ENCODE measurements around the gene ABCG1.
A peak's percentile ranks its signal among the peaks of the same experiment; 100 is the strongest.

ABCG1 gene

GRCh38 chr21:42191064-42191463 is 27.9 kb upstream of the ABCG1 start:
- no peak for DNase-seq (ENCODE audit: low read depth, low spot score)
- no peak overlapping the region for H3K27ac ChIP-seq

- H3K27ac ChIP-seq, result peak overlapping the region; percentile 51
- no peak for DNase-seq (ENCODE audit: low read depth, low spot score)
Measured at GRCh38 chr21:42191696-42192595, 27.0 kb upstream of the ABCG1 start.

GRCh38 chr21:42193131-42193671 is 25.7 kb upstream of the ABCG1 start:
- peak overlapping the region; percentile 51 for H3K27ac ChIP-seq
- no peak for DNase-seq (ENCODE audit: low read depth, low spot score)

GRCh38 chr21:42193721-42194120 is 25.2 kb upstream of the ABCG1 start:
- no peak for DNase-seq (ENCODE audit: low read depth, low spot score)
- H3K27ac ChIP-seq, result peak overlapping the region; percentile 51

DNA sequence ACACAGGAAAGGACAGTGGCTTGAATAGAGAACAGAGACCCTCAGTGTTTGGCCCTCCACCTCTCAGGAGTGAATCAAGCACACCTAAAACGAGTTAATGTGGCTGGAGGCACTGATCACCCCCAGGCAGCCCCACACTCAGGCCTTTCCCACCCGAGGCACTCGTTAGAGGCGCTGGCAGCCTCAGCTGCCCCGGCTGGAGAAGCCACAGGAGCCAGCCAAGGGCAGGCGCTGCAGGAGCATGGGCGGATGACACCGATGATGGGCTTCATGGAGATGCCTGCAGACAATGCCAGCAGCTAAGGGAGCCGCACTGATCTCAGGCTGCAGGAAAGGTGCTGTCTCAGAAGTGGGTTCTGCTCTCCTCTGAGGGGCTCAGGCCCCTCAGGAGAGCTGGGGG is 24.1 kb upstream of the ABCG1 start:
- H3K27ac ChIP-seq, result peak overlapping the region; percentile 11
- no peak for DNase-seq (ENCODE audit: low read depth, low spot score)

DNA sequence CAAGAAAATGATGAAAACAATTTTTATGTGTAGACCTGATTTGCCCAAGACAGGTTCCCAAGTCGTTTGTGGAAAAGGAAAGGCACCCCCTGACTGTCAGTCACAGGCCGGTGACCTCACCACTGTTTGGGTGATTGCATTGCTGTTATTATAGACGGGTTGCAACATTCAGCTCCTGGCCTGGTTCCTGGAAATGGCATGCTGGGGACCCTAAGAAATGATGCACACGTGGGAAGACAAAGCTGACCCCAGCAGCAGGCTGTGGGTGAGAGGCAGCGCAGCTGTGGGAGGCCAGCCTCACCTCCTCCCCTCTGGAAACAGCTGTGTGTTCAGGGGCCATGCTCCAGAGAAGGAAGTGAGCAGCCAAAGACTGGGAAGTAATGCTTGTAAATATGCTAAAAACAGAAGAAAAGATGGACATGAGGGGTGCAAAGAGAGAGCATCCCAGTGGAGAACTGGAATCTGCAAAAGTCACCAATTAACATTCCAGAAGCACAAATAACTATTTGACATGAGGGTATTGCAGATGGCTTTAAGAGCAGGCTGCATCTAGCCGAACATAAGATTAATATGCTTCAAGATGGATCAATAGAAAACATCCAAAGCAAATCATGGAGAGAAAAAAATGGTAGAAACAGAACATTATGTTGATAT is 23.4 kb upstream of the ABCG1 start:
- H3K27ac ChIP-seq, result peak overlapping the region; percentile 11
- DNase-seq (ENCODE audit: low read depth, low spot score), result no peak

DNA sequence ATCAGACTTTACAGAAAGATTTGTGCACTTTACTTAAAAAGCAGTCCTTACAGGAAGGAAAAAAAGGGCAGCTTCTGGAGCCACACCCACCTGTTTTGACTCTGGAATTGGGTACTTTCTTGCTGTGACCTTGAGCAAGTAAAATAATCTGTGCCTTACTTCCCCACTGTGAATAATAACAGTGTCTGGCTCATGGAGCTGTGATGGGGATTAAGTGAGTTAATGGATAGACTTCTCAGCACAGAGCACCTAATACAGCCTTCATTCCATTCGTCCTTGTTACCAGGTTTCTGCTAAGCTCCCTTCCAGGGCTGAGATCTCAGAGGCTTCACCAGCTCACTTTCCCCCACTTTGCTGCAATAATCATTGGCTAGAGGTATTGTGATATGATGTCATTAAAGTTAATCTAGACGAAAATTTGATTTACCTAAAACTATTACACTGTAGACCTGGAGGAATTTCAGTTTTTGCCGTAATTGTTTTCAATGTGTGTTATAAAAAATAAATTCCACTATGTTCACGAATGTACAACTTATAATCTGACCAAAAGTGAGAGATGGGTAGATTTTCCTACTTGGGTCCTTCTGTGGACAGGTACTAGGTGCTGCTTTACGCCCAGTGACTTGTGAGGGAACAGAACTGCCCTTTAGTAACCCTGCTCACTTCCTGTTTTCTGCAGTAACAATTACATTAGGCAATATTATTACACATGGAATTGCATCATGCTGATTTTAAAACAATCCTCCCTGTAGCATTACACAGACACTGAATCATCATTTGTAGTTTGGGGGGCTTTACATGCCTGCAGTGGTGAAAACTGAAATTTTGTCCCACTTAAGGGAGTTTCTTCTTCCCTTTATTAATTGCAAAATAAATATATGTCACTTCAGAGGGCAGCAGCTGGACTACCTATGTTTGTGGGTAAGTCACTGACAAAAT is 19.7 kb upstream of the ABCG1 start:
- DNase-seq (ENCODE audit: low read depth, low spot score), result peak; percentile 43
- H3K27ac ChIP-seq, result peak overlapping the region; percentile 84

DNA sequence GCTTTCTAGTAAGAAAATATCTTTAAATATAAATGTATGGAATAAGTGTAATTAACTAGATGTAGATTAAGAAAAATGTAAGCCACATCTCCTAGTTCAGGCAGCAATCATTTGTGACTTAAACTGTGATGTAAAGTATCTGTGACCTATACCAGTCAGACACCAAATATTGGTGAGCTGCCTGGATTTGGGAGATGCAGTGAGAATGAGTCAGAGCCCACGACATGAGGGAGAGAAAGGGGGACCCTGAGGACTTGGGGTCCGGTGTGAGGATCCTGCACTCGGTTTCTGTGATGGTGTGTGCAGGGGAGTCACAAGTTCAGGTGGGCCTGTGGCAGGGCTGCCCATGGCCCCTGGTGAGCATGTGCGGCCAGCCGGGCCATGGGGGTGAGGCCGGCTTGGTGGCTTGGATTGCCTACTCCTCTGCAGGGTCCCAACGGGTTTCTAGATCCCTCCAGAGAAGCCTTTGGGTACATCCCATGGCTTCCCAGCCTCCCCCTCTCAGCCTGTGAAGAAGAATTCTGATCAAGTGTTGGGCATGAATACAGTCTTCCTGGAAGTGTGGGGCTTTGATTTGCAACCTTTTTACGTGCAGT is 19.0 kb upstream of the ABCG1 start:
- DNase-seq (ENCODE audit: low read depth, low spot score), result no peak
- H3K27ac ChIP-seq, result peak overlapping the region; percentile 84

DNA sequence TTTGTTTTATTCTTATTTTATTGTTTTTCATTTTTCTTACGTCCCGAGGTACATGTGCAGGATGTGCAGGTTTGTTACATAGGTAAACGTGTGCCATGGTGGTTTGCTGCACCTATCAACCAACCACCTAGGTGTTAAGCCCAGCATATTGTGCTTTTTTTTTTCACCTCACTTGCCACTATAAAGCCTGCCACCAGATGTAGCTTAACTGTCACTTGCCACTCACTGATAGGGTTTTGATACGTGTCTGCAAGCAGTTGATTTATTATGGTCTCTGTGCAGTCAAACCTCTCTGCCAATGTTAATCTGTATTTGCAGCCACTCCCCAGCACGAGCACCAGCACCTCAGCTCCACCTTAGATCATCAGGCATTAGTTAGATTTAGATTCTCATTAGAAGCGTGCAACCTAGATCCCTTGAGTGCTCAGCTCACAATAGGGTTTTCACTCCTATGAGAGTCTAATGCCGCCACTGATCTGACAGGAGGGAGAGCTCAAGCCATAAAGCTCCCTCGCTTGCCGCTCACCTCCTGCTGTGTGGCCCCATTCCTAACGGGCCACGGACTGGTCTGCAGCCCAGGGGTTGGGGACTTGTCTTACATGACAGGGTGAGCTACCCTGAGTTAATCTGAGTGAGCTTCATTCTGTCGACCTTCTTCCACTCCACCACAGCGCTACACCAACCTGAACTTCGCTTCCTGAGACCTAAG is 17.9 kb upstream of the ABCG1 start:
- H3K27ac ChIP-seq, result peak overlapping the region; percentile 19
- no peak for DNase-seq (ENCODE audit: low read depth, low spot score)

- DNase-seq (ENCODE audit: low read depth, low spot score), result peak; percentile 29
- H3K27ac ChIP-seq, result peak overlapping the region; percentile 19
Measured at GRCh38 chr21:42201615-42202161, 17.3 kb upstream of the ABCG1 start.

DNA sequence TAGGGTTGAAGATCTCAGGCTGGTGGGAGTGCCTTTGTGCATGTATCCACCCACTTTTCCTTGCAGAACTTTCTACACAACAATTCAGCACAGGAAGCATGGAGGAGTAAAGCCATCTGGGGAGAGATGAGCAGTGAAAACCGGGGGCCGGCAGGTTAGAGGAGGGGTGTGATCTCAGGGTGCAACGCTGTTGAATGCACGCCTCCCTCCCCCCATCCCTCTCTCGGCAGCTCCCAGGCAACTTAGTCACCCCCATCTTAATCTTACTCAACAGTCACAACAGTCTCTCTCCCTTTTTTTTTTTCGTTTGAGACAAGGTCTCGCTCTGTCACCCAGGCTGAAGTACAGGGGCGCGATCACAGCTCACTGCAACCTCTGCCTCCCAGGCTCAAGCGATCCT is 16.6 kb upstream of the ABCG1 start:
- no peak overlapping the region for H3K27ac ChIP-seq
- no peak for DNase-seq (ENCODE audit: low read depth, low spot score)

DNA sequence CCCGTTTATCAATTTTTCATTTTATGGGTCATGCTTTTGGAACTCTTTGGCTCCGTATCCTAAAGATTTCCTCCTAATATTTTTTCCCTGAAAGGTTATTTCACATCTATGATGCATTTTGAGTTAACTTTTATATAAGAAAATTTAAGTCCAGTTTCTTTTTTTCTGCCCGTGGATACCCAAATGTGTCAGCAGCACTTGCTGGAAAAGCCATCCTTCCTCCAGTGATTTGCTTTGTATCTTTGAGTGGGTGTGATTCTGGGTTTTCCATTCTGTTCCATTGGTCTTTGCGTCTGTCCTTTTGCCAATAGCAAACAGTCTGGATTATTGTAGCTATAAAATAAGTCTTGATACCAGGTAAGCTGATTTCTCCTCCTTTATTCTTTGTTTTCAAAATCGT is 15.6 kb upstream of the ABCG1 start:
- no peak for DNase-seq (ENCODE audit: low read depth, low spot score)
- H3K27ac ChIP-seq, result no peak overlapping the region

DNA sequence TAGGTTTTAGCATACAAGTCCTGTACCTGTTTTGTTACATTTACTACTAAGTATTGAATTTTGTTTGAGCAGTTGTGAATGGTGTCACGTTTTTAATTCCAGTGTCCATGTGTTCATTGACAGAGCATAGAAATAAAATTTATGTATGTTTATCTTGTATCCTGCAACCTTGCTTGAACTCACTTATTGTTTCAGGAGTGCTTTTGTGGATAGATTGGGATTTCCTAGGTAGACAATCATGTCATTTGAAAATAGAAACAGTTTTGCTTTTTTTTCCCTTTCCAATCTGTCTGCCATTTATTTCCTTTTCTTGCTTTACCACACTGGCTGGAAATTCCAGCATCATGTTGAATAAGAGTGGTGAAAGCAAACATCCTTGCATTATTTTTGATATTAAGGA is 15.0 kb upstream of the ABCG1 start:
- DNase-seq (ENCODE audit: low read depth, low spot score), result no peak
- H3K27ac ChIP-seq, result no peak overlapping the region

GRCh38 chr21:42207426-42207825 is 11.5 kb upstream of the ABCG1 start:
- DNase-seq (ENCODE audit: low read depth, low spot score), result no peak
- no peak overlapping the region for H3K27ac ChIP-seq

GRCh38 chr21:42208036-42208435 is 10.9 kb upstream of the ABCG1 start:
- DNase-seq (ENCODE audit: low read depth, low spot score), result no peak
- no peak overlapping the region for H3K27ac ChIP-seq

DNA sequence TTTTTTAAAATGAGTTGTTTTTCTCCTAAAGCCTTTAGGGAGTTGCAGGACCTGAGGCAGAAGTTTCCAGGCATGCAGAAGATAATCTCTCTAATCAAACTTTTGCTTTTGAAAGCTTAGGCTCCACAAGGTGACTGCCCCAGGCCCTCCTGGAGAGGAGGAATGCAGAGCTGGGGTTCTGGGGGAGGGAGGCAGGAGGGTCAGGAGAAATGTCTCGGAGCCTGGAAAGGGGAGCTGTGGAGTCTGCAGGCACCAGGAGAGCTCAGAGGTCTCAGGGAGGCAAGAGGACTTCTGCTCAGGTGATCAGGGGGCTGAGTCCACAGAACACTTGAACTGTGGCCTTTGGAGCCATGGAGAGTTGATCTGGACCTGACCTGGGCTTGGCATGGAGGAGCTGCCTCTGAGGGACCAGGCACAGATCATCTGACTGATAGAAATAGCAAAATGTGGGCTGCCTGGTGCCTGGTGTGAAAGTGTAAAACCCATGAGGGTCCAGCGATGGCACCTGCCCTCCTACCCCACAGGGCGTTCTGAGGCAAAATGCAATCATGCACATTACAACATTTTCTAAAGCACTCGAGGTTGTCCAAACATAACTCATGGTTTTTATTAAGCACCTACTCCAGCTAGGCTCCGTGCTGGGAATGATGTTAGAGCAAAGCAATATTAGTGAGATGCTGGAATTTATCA is 10.0 kb upstream of the ABCG1 start:
- DNase-seq (ENCODE audit: low read depth, low spot score), result no peak
- H3K27ac ChIP-seq, result no peak overlapping the region

DNA sequence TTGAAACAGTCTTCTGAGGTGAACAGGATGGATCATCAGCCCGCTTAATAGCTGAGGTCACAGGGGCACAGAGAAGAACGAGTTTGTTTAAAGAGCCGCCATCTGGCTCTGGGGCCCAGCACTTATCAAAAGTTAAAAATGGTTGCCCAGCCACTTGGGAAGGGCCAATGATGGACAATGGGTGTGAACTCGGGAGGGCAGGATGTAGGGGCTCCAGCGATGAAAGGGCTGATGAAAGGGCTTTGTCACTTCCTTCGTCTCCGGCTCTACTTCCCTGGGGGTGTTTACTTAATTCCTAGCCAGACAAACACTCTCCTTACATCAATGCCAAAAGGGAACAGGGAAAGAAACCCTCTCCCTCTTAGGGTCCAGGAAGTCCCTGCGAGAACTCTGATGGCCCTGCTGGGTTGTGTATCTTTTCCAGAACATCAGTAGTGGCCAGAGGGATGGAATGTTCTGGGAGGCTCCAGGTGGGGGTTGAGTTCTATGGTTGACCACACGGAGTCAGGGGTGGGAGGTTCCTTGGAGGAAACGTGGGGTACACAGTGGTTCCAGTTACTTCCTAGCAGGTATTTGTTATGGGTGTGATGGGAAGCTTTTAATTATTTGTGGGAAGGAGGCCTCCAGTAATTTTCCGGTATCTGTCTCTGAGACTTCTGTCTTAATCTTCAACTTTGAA is 9.0 kb upstream of the ABCG1 start:
- peak overlapping the region; percentile 22 for H3K27ac ChIP-seq
- no peak for DNase-seq (ENCODE audit: low read depth, low spot score)

DNA sequence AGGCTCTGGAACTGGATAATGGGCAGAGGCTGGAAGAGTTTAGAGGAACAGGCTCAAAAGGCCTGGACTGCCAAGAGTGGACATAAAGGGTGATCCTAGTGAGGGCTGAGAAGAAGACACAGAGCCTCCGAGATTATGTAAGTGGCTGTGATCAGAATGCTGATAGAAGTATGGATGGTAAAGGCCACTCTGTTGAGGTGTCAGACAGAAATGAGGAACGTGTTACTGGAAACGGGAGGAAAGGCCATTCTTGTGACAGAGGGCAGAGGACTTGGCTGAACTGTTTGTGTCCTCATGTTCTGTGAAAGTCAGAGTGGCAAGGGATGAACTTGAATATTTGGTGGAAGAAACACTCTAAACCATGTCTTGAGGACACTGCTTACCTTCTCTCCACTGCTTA is 6.7 kb upstream of the ABCG1 start:
- DNase-seq (ENCODE audit: low read depth, low spot score), result no peak
- no peak overlapping the region for H3K27ac ChIP-seq
